HG03095 (cell line): ENCODE results near the gene EMILIN3.

Source experiments
- ATAC-seq: cut with Tn5 transposase; IDR thresholded peaks from one replicate; pipeline ENCODE4 v1.9.1; 2021; ENCODE audit warnings: moderate library complexity; ENCODE audit not compliant: unreplicated experiment

The EMILIN3 gene, protein sequence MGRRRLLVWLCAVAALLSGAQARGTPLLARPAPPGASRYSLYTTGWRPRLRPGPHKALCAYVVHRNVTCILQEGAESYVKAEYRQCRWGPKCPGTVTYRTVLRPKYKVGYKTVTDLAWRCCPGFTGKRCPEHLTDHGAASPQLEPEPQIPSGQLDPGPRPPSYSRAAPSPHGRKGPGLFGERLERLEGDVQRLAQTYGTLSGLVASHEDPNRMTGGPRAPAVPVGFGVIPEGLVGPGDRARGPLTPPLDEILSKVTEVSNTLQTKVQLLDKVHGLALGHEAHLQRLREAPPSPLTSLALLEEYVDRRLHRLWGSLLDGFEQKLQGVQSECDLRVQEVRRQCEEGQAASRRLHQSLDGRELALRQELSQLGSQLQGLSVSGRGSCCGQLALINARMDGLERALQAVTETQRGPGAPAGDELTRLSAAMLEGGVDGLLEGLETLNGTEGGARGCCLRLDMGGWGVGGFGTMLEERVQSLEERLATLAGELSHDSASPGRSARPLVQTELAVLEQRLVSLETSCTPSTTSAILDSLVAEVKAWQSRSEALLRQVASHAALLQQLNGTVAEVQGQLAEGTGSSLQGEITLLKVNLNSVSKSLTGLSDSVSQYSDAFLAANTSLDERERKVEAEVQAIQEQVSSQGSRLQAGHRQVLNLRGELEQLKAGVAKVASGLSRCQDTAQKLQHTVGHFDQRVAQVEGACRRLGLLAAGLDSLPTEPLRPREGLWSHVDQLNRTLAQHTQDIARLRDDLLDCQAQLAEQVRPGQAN

DNA sequence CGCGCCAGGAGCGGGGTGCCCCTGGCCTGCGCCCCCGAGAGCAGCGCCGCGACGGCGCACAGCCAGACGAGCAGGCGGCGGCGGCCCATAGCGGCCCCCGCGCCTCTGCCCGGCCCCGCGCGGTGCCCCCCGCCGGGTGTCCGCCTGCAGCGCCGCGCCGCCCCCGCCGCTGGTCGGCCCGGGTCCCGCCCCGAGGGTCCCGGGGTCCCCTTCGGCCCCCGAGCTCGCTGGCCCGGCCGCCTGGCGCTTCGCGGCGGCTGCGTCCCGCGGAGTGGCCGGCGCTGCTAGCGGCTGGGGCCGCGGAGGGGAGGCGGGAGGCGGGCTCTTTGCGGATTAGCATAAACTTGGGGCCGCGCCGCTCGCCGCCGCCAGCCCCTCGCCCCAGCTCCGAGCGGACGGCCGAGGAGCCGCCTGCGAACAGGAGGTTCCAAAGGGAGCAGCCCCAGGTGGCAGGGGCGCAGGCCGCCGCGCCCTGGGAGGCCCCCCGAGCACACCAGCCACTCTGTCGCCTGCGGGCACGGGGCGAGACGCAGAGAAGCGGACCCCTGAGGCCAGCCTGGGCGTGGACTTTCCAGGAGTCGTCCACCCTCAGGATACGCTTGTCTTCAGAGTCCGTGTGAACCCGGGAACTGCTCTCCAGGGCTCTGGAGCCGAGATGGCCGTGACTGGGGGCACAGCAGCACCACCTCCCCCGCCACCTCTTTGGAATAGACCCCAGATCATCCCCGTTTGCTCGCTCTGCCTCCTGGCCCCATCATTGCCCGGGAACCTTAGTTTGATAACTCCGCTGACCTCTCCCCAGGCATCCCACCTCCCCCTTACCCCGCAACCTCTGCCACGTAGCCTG lies at the start of gene EMILIN3:
EMILIN3 (minus strand) TSS at position 273 of the 847 bp plus-strand sequence; CDS start at position 89, 184 bp downstream.
- no peak for ATAC-seq

DNA sequence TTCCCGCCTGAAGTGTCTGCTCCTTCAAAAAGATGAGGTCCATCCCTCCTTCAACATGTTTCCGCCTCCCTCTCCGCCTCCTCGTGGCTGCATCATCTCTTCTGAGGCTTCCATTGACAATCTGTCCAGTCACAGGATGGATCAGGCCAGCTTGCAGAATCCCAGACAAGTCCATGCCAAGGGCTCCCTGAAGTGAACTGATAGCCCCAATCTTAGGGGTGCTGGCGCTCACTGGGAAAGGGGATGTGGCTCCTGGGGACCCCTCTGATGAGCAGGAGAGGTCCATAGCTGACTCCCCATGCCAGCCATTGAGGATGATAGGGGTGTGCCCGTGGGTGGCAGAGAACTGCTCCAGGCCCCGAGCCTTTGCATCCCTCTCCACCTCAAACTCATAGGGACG lies 48.6 kb upstream of the EMILIN3 start:
- no peak for ATAC-seq

DNA sequence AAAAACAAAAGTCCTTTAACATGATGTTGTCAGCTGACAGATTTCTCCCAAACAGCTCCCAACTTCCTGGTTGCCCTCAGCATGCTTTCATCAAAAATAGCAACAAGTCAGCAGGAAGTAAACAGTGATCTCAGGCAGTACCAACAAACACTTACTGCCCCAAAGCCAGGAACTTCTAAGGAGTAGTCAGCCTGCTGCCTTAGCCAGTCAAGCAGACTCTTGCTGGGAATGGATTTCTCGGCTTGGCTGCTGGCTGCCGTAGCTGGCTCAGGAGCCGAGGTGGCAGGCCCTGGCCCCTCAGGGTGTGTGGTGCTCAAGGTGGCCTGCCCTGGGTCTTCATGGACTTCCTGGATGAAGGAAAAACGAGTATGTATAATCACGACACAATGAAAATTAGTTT lies 46.6 kb upstream of the EMILIN3 start:
- no peak for ATAC-seq

DNA sequence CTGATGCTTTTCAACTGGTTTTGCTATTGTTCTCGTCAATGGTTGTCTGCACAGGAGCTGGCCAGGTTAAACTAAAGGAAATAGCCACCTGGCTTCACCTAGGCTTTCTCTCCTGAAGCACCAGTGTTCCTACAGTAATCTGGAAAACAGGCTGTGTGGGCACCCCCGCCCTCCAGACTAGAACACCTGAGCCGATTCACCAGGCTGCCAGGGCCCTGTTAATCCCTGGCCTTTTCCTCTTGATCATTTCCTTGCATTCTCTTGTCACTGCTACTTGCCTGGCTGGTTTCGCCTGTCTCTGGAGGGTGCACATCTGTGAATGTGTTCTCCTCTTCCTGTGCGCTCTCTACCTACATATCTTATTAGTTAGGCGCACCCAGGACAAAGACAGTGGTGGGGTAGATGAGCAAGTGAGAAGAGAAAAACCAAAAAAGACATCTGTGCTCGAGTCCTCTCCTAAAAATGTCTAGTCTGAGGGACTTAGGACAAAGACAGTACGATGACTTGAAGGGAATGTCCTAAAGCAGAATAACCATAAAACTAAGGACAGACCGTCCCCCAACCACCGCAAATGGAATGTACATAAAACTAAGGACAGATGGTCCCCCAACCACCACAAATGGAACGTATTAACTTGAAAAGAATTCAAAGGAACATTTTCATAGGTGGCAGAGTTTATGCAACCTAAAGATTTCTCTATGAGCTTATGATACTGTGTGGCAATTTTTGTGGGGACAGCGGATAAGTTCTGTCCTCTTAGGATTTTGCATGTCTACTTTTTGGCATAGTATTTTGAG lies 45.9 kb upstream of the EMILIN3 start:
- ATAC-seq = no peak

DNA sequence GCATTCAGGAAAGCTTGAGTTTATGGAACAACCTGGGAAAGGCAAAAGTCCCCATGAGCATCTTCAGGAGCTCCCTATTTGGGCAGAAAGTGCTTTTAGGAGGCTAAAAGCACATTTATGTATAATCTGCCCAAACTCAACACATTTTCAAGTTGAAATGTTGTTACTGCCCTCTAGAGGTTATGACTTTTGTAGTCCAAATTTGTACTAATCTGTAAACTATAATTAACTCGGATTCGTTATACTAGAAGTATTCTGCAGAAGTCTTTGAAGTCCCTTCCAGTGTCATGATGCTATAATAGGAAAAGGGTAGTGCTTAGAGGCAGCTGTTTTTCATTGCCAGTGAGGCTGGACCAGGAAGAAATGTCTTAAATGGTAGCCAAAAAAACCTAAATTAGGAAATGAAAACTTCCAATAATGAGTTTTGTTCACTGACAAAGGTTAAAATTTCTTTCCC lies 44.8 kb upstream of the EMILIN3 start:
- no peak for ATAC-seq

DNA sequence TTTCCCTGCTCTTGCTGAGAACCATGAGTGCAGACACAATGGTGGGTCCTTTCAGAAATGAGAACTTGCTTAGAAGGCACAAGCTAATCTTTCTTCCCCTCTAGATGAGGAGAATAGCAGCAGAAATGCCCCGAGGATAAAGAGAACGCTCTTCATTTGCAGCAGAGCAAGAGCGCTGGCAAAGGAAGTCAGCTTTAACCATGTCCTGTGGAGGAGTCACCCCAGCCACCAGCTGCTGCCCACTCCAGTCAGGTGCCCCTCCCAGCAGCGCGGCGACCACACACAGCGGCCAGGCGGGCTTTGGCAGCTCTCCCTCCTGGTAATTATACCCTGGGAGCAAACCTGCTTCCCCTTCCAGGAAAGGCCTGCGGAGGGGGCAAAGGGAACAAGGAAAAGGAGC lies 42.4 kb upstream of the EMILIN3 start:
- no peak for ATAC-seq

DNA sequence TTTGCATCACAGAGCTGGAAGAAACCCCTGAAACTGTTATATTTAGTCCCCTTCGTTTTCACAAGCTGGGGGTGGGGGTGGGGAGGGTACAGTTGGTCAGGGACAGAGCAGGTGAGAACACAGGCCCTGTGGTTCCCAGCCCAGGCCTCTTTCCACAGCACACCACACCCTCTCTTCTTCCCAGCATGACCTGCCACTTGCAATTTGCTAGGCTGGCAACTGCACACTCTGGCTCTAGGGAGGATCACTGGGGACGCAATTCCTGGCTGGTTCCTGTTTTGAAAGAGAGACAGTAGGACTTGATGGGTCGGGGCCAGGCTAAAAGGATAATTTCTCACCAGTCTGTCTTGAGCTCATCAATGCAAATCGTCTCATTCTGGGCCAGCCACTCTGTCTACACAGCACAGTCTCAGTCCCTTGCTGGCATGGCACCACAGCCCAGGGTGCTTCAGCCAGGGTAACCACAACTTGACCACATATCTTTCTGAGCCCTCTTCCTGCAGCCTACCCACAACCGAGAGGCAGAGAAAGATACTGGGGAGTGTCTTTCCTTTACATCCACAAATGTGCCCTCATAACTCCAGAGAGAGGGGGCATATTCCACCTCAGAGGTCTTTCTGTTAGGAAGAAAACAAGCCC lies 41.7 kb upstream of the EMILIN3 start:
- ATAC-seq = no peak

DNA sequence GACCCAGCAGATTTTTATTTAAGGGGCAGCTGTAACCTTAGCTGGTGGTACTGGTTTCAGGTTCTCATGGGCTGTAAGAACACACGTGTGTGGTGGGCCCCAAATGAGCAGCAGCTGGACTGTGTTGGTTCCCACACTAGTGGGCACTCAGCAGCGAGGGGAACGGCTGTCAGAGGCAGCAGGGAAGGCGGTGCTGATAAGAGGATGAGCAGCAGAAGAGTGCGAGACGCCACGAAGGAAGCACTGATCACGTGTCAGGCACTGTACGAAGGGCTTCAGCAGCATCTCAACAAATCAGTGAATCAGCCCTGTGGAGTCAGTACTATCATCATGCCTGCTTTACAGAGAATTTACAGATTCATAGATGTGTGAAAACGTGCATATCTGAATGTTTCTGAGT lies 41.0 kb upstream of the EMILIN3 start:
- ATAC-seq = no peak

DNA sequence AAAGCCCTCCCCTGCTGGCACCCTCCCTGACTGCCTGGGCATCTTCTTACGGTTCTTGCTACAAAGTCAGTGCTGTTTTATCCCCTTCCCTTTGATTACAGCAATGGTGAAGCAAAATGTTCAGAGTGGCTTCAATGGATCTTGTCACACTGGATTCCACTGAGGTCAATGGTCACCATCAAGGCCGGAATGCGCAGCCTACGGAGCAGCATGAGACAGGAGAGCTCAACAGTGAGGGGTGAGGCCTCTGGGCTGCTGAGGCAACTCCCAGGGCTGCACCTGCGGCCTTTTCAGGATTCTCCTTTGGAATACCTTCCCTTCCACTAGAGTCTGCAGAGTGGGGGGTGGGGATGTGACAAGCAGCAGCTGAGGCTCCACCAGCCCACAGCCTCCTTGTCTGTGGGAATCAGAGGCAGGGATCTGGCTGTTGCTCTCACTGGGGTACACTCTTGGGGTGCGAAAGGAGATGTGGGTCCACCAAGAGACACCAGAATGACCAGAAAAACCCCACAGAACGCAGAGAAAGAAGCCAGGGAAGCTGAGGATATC lies 40.4 kb upstream of the EMILIN3 start:
- ATAC-seq = no peak

DNA sequence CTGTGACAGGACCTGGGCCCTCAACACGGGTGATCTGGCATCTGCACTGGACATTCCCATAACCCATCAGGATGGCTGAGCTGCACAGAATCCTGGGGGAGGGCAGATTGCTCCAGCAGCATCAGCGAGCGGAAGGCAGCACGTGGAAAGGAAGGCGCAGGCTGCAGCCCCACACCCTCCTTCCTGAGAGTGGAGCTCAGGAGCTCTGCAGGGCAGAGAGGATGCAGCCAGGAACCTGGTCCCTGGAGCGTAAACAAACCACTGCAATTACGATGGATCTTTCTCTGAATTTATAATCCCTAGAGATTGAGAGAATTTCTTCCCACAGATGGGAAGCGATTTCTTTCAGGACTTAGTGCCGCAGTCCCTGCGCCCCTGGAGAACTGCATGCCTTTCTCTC lies 39.7 kb upstream of the EMILIN3 start:
- ATAC-seq = no peak

DNA sequence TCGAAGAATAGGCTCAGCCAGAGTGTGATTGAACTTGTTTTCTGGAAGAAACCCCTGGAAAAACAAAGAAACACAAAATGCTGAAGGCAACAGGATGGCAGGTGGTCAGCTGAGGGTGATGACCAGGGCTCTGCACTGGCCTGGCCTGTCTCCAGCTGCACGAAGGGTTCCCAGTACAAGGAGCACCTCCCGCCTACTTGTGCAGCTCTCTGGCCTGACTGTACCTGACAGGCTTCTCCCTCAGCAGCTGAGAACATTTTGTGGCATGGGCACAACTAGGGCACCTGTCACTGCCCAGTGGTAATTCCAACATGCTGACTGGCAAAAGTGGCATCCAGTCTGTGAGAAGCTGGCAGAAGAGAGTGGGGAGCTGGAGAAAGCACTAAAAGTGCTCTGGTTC lies 38.8 kb upstream of the EMILIN3 start:
- no peak for ATAC-seq

DNA sequence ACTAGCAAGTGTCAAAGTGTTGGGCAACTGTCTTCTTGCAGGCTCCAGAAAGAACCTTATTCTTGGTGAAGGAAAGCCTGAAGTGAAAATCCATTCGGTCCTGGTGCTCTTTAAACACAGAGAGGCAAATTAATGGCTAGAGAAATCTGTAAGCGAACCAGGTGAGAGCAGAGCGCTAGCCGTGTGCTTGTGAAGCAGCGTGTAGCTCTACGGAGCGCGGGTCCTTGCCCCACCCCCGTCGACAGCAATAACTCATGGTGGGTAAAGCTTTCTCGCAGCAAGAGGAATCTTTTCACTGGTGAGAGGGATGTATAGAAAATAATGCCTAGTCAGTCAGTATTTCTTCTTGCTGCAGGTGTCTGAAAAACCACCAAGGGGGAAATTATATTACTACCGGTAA lies 37.0 kb upstream of the EMILIN3 start:
- ATAC-seq = no peak

DNA sequence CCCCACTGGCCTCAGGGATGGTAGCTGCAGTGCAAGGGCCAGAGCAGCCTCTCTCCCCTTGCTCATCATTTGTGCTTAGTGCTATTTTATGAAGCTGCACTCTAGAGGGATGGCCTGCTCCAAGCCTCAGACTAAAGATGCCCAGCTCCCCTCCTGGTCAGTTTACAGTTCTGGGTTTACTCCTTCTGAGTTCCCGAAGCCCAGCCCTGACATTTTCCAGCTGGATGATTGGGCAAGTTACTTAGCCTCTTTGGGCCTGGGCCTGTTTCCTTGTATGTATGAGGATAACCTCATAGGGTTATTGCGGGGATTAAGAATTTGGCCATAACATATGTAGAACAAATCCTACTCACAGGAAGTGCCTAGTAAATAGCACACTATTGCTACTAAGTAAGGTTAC lies 31.8 kb upstream of the EMILIN3 start:
- no peak for ATAC-seq

DNA sequence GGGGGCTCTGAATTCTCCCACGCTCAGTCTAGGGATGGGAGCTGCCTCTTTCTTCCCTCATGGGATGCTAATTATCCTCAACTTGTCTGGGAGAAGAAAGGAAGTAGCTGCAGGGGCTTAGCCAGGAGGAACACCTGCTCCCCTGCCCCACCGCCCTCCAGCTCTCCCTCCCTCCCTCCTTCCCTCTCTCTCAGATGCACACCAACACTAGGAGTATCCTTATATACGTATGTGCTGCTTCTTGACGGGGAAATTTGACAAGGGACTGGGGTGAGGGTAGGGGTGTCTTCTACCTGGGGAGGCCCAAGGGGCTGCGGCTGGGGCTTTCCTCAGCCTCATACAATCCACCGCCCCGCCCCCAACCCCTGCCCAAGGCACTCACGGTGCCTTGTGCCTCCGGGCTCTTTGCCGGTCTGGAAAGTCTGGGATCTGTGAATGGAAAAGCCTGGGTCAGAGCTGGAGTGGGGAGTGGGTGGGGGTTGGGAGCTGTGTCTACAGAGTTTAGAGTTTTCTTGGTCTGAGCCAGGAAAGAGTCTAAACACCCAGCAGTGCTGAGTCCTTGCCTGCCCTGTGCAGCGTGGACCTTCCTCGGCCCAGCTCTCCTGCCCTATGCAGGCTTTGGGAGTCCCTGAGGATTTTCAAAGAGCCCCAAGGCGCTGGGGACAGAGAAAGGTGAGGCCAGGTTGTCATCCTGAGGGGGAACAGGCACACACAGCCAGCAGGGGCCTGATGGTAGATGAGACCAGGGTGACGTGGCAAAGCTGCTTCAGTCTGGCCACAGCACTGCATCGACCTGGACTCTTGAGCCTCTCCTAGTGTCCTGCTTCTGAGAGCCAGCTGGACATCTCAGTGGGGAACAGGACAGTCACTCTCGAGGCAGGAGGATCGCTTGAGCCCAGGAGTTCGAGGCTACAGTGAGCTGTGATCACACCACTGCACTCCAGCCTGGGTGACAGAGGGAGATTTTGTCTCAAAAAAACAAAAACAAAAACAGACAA lies 29.3 kb upstream of the EMILIN3 start:
- ATAC-seq = no peak

DNA sequence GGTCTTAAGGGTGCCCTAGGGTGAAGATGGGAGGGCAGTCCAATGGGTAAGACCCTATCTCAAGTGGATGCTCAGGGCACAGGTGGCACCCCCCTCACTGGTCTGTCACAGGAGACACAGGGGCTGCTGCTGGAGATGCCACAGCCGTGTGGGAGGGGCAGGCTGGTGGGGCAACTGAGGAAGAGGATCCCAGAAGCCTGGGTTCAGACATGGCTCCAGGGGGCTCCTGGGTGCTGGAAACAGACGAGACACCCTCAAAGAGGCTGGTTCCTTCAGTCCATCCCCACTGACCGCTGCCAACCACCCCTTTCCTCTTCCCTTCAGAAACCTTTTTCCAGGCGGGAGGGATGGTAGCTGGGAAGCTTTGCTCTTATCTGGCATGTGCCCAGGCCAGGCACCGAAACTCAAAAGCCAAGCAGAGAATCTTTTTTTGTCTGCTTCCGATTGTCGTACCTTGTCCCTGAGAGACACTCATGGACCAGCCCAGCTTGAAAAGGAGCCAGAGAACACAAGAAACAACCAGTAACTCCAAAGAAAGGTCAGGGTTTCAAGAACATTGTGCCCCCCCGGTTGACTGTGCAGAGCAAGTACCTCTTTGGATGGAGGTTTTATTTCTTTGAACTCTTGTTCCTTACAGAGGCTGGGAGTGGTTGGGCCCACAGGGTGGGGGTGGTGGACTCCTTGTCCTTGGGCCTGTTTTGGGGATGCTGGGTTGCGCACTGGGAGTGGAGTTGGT lies 28.5 kb upstream of the EMILIN3 start:
- no peak for ATAC-seq

DNA sequence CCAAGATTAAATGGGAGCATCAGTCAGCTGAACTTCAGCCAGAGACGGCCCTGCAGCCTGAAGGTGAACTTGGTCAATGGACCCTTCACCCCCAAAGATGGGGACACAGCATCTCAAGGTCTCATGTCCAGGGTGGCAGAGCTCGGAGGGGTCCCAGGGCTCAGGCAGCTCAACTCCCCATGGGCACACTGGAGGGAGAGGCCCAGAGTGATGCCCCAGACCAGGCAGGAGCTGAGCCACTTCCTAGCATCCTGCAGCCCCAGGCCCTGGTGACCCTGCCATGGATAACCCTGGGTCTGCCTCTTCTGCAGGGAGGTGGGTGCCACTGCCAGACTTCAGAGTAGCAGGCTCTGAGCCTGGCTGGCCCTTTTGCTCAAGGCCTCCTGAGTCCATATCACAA lies 27.5 kb upstream of the EMILIN3 start:
- no peak for ATAC-seq

DNA sequence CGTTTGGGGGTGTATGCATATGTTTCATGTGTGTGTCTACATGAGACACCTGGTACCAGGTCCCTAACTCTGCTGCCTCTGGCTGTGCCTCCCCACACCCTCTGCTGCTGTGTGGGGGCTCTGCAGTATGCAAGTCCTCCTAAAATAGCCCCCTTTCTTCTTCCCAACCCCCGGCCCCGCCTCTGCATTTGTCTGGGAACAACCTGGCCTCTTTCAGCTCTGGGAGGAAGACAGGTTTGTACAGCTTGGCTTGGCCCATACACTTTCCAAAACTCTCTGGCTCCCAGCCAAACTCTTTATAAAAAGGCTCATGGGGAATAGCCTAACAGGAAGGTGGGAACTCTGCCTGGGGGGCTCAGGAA lies 27.1 kb upstream of the EMILIN3 start:
- no peak for ATAC-seq
